GM18858 (cell line): Measurements from ENCODE around the gene JCAD.

Source experiments
- ATAC-seq: cut with Tn5 transposase; IDR thresholded peaks from one replicate; pipeline ENCODE4 v1.9.1; 2021; ENCODE audit not compliant: unreplicated experiment

Gene JCAD

GRCh38 chr10:30045961-30046360 is 13.4 kb downstream of the JCAD start:
- ATAC-seq: no peak

GRCh38 chr10:30043476-30044270 is 15.7 kb downstream of the JCAD start:
- no peak for ATAC-seq

DNA sequence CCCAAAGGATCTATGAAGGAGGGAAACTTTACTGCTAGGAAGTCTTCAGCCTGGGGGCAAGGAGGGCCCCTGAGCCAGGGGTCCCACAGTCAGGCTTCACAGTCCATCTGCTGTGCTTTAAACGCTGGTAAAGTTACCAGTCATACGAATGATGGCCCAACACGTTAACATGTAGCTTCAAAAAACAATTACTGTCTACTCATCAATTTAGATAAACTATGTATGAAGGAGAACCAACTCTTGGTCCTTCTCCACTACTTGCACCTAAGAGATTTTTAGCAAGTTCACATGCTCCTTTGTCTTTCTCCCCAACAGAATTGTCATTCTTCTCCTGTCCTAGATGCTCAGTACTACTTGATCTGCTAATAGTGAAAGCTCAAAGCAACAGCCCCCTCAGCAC is 16.6 kb downstream of the JCAD start:
- no peak for ATAC-seq

GRCh38 chr10:30041196-30042105 is 17.9 kb downstream of the JCAD start:
- ATAC-seq: no peak

GRCh38 chr10:30040597-30040996 is 18.8 kb downstream of the JCAD start:
- ATAC-seq: no peak

GRCh38 chr10:30039988-30040387 is 19.4 kb downstream of the JCAD start:
- no peak for ATAC-seq

GRCh38 chr10:30039567-30039966 is 19.8 kb downstream of the JCAD start:
- ATAC-seq: no peak

GRCh38 chr10:30038781-30039536 is 20.4 kb downstream of the JCAD start:
- ATAC-seq: no peak

DNA sequence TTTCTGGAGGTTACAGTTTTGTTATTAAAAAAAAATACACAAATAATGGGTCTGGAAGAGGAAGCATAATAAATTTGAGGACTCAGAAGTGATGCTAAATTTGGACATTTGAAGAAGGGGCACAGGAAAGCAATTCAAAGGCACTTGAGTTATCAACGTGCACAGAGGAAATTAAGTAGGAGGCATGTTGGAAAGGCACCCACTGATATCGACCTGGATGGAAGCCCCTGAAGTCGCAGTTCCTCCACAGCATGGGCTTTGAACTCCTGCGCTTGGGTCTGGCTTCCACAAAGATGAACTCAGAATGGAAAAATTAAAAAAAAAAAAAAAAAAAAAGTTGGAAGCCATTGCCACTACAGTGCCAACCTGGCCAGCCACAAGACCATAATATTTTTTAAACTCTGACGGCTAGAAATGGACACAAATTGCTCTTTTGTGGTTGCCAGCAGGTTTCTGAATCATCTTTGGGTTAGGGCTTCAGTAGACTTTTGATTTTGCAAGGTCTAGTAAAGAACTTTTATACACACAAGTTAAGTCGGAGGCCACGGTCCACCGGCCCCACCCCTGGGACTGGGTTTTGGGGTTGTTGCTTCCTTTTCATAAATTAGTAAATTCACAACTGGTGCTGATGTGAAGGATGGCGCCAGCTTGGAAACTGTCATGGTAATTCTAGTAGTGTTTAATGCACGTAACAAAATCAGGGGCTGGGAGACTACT is 21.6 kb downstream of the JCAD start:
- no peak for ATAC-seq

- no peak for ATAC-seq
Measured at GRCh38 chr10:30036811-30037210, 22.6 kb downstream of the JCAD start.

- no peak for ATAC-seq
Measured at GRCh38 chr10:30036341-30036740, 23.0 kb downstream of the JCAD start.

DNA sequence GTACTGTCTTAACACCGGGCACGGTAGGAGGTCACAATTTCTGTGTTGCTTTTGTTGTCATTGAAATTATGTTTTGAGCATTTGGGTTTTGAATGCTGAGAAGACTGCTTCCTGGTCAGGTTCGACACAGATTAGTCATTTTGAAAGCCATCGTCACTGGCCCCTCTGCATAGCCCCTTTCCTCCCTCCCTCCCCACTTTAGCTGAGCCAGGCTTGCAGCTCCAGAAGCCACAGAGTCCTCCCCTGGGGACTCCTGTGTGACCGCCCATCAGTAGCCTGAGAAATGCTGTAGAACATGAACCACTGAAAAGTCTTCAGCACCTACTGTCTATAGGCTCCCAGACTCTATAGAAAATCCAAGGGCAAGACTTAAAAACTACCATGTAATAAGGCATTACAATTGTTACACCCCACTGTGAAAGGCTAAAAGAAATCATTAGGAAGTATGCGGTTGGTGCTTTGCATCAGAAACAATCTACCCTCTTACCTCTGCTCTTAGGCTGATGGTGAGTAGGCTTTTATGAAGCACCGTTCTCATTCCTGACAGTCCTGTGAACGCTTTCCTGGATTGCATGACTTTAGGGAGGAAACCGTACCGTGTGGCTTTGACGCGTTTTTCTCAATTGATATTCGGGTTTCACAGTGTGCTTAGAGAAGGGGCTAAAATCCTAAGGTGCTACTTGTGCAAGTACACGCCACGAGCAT is 24.8 kb downstream of the JCAD start:
- peak; percentile 63 for ATAC-seq

GRCh38 chr10:30032125-30032524 is 27.3 kb downstream of the JCAD start:
- ATAC-seq: no peak

DNA sequence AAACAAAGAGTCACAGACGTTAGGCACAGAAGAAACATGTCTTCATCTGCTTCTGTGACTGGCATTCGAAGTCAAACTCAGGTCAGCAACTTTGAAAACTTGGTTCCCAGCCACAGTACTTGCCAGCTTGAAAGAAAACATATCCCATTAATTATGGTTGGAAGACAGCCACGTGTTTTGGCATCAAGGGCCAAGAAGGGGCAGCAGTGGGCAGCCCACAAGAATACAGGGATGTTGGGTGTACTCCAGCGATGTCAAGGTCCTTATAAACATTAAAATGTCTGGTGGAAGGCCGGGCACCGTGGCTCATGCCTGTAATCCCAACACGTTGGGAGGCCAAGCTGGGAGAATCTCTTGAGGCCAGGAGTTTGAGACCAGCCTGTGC is 29.5 kb downstream of the JCAD start:
- no peak for ATAC-seq

DNA sequence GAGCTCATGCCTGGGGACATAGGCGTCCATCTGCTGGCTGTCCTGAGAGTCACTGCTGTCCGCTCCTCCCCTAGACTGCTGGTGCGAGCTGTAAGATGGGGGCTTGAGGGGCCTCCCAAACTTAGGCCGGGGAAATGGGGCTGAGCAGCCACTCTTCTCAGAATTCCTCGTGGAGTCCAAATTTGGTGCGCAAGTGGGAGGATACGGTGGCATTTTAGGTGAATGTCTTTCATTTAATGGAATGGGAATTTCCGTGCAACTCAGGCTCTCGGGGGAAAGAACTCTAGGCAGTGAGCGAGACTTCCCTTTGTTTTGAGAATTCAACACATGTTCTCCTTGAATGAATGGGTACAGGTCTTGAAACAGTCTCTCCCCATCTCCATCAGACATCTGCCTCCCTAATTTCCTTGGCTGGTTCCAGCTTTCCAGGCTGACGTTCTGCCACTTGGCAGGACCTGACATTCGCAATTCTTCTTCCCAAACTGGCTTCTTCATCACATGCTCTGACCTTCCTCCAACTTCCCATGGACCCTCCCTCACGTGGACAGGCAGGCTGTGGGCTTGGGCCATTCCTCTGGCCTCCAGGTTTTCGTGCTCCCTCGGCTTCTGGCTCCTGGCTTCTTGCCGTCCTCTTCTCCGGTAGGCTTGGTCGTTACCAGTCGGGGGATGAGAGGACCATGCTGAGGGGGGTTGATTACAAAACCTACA is 30.1 kb downstream of the JCAD start:
- no peak for ATAC-seq

- ATAC-seq: no peak
Measured at GRCh38 chr10:30028738-30029030, 30.7 kb downstream of the JCAD start.

- ATAC-seq: no peak
Measured at GRCh38 chr10:30028006-30028737, 31.2 kb downstream of the JCAD start.

- ATAC-seq: peak; percentile 79
Measured at GRCh38 chr10:30027057-30028005, 32.1 kb downstream of the JCAD start.
